ENCODE data around the gene SLC43A1.
"Not testable (repeated sequence)": the region's sequence is repeated elsewhere in the genome, so short reads cannot be mapped to it uniquely, and the experiment has no call there.

SLC43A1 gene

DNA sequence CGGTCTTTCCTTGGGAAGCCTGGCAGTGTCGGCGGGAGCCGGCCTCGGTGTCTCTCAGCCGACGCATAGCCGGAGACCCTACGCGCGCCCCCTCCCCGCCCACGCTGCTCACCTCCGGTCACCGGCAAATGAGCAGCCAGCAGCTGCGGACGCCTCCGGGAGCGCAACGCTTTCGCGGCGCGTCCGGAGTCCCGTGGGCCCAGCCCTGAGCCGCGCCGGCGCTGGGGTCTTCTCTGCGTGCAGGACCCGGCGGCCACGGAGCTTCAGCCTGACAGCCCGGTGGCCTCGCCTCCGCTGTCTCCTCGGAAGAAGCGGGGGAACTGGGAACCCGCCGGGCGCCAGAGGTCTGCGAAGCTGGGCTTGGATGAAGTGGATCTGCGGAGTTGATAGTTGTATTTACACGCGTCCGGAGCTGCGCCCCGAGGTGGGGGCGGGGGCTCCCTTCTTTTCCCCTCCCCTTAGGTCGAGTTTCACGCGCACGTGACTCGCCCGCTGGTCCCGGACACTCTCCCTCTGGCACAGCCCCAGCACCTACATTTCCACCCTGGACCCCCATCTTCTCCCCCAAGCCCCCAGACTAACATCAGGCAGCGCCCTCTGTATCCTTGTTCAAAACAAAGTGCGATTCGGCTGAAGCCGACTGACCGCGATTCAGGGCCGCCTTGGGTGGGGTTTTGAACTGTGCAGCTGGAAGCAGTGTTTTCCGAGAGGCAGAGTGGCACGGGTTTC lies at the start of gene SLC43A1:
Gene SLC43A1, minus strand, starts transcription at position 371 of the 729 bp plus-strand sequence. CDS start 1,591 bp downstream, outside the sequence.
- peak; percentile 21 to 46 for DNase-seq

DNA sequence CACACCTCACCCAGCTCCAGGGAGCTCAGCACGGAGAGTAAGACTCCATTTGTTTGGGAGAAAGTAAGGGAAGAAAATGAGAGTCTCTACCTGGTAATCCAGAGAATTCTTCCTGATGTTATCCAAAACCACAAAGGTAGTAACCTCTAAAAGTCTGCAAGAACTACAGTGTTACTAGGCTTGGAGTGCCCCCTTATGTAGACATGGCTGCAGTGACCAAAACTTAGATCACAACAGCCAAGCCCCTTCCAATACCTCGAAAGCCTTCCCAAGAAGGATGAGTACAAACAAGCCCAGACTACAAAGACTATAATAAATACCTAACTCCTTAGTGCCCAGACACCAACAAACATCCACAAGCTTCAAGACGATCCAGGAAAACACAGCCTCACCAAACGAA lies 47.1 kb upstream of the SLC43A1 start:
- DNase-seq: no peak

DNA sequence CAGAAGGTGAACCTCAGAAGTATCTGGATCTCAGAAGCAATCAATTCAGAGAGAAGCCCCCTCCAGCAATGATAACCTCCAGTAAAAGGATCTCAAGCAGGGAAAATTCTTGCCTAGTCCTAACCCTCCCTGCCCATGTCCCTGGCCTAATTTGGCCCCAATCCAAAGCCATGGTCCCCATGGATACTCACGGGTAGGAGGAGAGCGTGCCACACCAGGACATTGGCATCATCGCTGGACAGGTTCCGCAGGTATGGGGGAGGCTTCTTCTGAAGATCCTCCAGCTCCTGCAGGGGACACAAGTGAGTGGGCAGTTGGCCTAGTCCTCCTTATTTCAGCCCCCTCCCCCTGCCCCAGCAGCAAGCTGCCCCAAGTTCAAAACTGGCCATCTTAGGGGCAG lies 44.6 kb upstream of the SLC43A1 start:
- no peak for DNase-seq

DNA sequence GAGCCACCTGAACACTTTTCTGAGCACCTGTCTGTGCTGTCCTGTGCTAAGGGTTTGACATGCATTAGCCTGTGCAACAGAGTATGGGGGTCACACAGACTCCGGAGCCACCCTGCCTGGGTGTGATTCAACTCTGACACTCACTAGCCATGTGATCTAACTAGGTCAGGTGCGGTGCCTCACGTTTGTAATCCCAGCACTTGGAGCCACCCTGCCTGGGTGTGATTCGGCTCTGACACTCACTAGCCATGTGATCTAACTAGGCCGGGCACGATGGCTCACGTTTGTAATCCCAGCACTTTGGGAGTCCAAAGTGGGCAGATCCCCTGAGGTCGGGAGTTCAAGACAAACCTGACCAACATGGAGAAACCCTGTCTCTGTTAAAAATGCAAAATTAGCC lies 40.5 kb upstream of the SLC43A1 start:
- DNase-seq: no peak

DNA sequence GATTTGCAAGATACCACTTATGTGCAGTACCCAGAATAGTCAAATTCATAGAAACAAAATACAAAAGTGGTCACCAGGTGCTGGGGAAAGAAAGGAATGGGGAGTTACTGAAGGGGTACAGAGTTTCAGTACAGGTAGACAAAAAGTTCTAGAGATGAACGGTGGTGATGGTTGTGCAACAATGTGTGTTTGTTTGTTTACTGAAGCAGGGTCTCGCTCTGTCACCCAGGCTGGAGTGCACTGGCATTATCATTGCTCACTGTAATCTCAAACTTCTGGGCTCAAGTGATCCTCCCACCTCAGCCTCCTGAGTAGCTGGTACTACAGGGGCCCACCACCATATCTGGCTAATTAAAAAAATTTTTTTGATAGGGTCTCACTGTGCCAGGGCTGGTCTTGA lies 39.9 kb upstream of the SLC43A1 start:
- no peak for DNase-seq

DNA sequence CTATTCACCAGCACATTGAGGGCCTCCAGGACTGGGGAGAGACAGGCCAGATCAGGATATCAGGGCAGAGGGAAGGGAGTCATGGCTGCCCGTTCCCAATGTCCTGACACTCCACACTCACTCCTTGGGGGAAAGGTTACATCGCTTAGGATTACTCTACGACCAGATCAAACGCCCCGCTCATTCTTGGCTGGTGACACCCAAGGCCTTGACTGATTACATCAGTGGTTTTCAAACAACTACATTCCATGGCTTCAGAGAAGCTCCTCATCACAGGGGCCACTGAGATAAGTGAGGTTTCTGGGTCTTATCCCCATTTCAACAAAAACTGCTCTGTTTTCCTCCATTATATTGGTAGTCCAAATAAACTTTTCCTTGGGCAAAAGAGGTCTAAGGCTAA lies 37.0 kb upstream of the SLC43A1 start:
- no peak for DNase-seq

DNA sequence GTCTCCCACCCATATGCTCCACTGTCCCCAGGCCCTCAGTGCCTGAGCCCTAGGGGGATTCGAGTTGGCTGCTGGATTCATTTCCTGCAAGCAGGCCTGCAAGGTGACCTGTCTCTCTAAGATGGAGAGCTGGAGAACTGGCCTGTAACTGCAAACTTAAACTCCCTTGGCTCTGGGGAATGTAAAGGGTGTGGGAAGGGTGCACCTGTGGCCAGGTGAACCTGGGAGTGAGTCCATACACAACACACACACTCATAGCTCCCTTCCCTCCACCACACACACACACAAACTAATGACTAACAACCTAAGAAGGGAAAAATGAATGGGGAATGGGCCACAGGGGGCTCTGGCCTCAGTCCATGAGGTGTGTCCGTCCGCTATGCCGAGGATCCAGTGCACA lies 36.4 kb upstream of the SLC43A1 start:
- DNase-seq: no peak

DNA sequence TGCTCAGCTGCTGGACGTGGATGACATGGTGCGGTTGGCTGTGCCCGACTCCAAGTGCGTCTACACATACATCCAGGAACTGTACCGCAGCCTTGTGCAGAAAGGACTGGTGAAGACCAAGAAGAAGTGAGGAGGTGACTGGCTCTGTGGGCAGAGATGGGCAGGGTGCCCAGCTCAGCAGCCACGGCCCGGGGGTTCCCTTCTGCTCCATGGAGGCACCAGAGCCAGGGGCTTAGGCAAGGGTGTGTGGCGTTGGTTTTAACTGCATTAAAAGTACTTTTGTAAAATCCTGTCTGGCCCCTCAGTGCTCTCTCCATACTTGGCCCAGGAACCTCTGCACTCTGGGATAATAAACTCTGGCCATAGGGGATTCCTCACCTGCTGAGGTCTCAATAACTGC lies 34.5 kb upstream of the SLC43A1 start:
- DNase-seq: no peak

DNA sequence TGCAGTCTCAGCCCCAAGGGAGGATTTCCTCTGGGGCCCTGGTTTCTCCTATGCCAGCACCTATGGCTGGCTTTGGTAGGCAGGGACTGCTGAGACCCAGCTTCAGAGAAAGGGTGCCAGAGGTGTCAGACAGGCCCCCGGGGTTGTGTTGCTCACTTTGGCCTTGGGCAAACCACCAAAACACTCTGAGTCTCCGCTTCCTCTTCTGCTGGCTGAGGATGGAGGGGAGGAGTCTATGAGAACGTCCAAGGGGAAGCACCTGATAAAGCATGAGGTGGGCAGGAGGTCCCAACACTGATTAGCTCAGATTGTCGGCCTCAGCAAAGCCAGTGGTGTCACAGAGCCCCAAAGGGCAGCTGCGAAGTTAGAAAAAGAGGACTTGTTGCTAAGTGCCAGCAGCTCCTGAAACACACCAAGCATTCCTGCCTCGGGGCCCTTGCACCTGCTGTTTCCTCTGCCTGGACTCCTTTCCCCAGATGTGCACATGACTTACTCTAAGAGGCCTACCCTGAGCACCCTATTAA lies 32.4 kb upstream of the SLC43A1 start:
- DNase-seq: no peak

DNA sequence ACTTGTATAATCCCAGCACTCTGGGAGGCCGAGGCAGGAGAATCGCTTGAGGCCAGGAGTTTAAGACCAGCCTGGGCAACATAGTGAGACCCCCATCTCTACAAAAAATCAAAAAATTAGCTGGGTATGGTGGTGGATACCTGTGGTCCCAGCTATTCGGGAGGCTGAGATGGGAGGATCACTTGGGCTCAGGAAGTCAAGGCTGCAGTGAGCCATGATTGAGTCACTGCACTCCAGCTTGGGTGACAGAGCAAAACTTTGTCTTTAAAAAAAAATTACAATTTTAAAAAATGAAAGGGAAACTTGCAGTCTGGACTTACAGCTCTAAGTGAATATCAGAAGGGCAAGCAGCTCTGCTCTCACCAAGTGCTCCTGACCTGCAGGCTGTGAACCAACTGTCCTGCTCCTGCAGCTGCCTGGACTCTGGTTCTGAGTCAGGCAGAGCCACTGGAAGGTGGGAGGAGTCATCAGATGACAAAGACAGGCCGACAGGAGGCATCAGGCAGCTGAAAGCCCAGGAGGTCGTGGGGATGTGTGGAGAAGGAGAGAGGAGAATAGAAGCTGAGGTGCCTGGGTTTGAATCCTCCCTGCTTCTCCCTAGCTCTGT lies 31.5 kb upstream of the SLC43A1 start:
- DNase-seq: no peak

DNA sequence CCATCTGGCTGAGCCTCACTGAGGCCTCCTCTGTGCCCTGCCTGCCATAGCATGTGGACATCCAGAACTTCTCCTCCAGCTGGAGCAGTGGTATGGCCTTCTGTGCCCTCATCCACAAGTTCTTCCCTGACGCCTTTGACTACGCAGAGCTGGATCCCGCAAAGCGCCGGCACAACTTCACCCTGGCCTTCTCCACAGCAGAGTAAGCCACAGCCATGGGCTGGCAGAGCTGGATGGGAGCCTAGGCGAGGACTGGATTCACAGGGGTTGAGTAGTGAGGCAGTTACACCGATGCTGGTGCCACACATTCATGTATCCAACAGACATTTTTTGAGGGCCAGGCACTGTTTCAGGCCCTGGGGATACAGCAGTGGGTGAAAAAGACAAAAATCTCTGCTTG lies 30.9 kb upstream of the SLC43A1 start:
- no peak for DNase-seq

DNA sequence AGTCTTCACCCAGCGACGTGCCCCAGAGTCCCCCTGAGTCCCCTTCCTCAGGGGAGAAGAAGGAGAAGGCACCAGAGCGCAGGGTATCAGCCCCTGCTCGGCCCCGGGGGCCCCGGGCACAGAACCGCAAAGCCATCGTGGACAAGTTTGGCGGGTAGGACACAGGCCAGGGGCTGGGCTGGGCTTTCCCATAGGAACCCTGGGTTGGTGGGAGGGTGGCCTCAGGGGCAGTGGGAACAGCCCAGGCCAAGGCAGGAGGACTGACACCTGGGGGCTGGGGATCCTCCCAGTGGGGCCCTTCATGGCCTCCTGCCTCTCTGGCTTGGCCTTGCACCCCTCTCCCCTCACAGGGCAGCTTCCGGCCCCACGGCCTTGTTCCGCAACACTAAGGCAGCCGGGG lies 30.4 kb upstream of the SLC43A1 start:
- no peak for DNase-seq

DNA sequence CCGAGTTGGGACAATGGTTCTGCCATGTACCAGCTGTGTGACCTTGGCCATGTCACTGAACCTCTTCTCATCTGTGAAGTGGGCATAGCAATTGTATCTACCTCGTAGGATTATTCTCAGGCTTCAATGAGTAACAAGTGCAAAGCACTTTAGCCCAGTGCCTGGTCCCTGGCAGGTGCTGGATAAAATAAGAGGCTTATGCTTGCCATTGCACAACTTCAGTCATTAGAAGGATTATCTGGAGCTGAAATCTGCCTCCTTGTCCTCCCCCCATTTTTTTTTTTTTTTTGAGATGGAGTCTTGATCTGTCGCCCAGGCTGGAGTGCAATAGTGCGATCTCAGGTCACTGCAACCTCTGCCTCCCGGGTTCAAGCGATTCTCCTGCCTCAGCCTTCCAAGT lies 29.1 kb upstream of the SLC43A1 start:
- DNase-seq: no peak

DNA sequence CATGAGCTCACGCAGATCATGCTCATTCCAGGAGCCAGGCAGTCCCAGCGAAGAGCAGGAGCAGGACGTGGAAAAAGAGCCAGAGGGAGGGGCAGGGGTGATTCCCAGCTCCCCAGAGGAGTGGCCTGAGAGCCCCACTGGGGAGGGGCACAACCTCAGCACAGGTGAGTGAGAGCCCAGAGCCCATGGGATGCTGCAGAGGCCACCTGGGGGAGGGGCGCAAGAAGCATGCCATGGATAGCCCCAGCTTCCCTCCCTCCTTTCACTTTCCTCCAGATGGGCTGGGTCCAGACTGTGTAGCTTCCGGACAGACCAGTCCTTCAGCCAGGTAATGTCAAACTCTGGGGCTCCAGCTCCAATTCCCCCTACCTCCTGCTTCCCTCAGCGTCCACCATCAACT lies 28.1 kb upstream of the SLC43A1 start:
- no peak for DNase-seq

DNA sequence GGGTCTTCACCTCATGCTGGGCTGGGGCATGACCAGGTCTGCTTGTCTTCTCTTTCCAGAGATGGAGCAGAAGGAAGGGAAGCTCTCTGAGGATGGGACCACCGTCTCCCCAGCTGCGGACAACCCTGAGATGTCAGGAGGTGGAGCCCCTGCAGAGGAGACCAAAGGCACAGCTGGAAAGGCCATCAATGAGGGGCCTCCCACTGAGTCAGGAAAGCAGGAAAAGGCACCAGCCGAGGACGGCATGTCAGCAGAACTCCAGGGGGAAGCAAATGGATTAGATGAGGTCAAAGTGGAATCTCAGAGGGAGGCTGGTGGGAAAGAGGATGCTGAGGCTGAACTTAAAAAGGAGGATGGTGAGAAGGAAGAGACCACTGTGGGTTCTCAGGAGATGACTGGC lies 27.1 kb upstream of the SLC43A1 start:
- DNase-seq: no peak

DNA sequence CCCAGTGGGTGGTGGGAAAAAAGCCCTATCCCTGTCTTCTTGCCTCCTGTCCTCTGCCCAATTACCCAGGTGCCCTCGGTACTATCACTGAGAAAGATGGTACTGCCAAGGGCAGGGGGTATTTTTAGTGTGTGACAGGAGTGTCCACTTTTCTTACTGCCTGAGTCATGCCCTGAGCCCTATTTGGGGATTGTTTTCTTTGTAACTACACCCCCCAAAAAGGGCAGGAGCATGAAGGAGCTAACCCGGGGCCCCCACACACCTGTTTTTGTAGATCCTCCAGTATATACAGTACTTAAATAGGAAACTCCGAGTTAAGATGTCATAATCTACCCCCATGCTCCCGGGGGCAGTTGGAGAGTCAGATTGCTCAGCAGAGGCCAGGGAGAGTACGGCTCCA lies 25.7 kb upstream of the SLC43A1 start:
- no peak for DNase-seq

DNA sequence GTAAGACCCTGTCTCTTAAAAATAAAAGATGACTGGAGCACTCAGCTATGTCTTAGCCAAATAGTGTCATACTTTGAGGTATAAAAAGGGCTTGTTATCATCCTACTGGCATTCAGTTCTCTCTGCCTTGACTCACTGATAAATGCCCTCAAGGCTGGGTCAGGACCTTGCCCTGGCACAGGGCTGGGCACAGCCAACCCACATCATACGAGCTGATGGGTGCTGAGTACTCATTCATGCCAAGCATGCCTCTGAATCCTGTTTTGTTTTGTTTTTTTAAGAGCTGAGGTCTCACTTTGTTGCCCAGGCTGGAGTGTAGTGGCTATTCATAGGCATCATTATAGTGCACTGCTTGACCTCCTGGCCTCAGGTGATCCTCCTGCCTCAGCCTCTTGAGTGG lies 23.8 kb upstream of the SLC43A1 start:
- DNase-seq: no peak

DNA sequence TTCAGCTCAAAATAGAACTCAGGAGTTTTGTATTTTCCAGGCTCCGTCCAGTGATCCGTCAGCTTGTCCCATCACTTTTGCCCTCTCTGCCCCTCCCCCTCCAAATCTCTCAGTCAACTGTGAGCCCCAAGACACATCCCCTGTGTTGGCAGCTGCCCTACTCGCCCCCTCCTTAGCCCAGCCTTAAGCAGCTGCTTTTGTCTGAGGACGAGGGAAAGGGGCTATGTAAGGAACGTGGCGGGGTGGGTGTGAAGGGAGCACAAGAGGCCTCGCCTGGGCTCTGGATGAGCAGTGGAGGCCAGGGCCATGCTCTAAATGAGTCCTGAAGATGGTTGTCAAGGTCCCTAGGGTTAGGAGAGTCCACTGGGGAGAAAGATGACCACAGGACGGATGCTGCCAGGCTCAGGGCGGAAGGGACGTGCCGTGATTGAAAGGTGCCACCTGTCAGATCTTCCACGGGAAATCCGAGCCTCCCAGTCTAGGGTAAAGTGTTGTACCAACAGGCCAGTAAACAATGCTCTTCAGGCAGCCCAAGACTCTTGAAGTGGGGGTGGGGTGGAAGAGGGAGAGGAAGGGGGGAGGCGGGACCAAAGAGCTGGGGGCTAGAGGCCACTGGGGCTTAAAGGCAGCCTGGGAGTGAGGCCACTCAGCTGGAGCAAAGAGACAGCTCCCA lies 21.6 kb upstream of the SLC43A1 start, which contains the start of gene SMTNL1:
Gene SMTNL1, plus strand, starts transcription at position 649 of the 673 bp plus-strand sequence. CDS start 5,048 bp downstream, outside the sequence.
- no peak for DNase-seq

DNA sequence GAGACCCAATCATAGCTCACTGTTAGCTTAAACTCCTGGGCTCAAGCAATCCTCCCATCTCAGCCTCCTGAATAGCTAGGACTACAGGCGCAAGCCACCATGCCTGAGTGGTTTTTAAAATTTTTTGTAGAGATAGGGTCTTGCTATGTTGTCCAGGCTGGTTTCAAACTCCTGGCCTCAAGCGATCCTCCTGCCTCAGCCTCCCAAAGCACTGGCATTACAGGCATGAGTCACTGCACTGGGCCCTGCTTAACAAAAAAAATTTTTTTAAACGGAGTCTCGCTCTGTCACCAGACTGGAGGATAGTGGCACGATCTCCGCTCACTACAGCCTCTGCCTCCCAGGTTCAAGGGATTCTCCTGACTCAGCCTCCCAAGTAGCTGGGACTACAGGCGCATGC lies 18.9 kb upstream of the SLC43A1 start:
- not testable (repeated sequence) for DNase-seq

DNA sequence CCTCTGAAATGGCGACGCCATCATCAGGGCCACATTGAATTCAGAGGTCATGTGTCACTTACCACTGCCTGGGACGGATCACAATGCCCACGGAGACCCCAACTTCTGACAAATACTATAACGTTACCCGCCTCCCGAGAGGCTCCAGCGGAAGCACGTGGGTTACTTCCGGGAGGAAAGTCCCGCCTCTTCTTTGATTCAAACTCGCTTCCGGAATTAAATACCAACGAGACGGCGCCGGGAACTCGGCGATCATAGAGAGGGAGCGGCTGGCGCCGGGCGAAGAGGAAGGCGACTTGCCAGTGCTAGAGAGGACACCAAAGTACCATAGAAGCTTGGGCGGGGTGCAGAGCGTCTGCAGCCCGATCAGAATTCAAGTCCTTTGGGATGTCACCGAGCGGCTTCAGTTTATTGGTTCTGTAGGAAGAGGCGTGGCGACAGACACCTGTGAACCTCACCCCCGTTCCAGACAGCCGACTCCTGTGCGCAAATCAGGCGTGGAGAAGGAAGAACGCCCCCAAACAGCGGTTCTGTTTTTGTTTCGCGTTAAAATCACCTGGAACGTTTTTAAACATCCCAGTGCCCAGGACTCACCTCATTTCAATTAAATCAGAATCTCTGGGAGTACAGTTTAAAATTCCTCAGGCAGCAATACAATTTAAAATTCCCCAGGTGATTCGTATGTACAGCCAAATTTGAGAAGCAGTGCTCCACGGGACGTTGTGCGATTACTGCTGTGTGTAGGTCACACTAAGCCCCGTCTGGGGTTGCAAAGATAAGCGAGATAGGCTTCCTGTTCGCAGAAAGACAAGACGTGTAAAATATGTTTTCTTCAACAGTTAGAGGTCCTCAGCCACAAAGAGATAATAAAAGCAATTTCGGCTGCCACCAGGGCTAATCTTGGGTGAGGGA lies 15.3 kb upstream of the SLC43A1 start, which contains the start of gene TIMM10:
Gene TIMM10, minus strand, starts transcription at position 159 of the 912 bp plus-strand sequence. CDS start 565 bp downstream, outside the sequence.
- DNase-seq: peak; percentile 86 to 96

DNA sequence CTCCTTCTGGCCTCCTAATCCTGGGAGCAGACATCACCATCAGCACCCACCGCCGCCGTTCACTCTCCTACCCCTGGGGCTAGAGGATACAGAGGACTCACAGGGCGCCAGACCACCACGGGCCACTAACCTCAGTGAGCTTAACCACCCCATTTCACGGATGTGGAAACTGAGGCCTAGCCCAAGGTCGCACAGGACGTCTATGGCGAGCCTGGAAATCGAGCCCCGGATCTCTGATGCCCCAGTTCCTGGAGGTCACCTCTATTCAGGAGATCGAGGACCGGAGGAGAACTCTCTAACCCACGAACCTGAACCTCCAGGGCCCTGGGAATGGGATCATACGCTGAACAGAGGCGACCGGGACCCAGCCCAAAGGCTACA lies 14.7 kb upstream of the SLC43A1 start:
- peak in 1 of 2 experiments; percentile 9 for DNase-seq

DNA sequence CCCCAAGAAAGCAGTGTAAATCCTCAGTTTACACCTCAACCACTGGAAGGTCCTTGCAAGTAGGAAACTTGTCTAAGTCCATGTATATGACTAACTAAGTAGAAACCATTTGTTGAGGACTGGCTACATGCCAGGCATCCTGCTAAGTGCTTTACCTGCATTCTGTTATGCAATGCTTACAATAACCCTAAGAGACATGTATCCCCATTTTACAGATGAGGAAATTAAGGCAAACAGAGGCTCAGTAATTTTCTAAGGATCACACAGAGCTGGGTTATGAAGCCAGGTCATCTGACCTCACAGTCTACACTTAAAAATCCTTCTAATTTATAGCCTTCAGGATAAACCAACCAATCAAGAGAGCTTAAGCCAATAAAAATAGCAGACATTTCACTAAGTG lies 13.5 kb upstream of the SLC43A1 start:
- DNase-seq: no peak

Data from stimulated activated CD4-positive, alpha-beta T cell treated with anti-CD3 and anti-CD28 coated beads, Interleukin-4, amount 100 ng/mL, for 4 hours (primary cell).